Stimulated activated CD8-positive, alpha-beta memory T cell treated with anti-CD3 and anti-CD28 coated beads, Interleukin-4, amount 100 ng/mL, for 4 hours (primary cell): ENCODE results near the gene LTO1.

Experiments used
- DNase-seq, 2 donors: peaks; one replicate each; pipeline ENCODE4 v3.0.0-alpha.2; 2020; ENCODE audit warnings: low read depth in 2 of 2, low spot score in 1 of 2

Gene LTO1

DNA sequence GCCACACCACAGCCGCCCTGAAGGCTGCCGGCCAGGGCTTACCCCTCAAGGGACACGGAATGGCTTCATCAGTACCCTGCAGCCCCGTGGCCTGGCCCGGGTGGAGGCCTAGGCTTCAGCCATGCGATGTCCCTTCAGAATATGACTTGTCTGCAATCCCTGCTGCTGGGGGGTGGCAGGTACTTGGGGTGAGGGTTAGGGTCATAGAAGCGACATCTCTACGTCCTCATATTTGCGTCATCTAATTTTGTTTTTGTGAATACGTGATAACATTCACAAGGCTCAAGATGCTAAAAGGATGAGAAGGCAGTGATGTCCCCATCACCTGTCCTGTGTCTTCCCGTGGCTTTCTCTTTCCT is 27.8 kb downstream of the LTO1 start:
- no peak for DNase-seq

DNA sequence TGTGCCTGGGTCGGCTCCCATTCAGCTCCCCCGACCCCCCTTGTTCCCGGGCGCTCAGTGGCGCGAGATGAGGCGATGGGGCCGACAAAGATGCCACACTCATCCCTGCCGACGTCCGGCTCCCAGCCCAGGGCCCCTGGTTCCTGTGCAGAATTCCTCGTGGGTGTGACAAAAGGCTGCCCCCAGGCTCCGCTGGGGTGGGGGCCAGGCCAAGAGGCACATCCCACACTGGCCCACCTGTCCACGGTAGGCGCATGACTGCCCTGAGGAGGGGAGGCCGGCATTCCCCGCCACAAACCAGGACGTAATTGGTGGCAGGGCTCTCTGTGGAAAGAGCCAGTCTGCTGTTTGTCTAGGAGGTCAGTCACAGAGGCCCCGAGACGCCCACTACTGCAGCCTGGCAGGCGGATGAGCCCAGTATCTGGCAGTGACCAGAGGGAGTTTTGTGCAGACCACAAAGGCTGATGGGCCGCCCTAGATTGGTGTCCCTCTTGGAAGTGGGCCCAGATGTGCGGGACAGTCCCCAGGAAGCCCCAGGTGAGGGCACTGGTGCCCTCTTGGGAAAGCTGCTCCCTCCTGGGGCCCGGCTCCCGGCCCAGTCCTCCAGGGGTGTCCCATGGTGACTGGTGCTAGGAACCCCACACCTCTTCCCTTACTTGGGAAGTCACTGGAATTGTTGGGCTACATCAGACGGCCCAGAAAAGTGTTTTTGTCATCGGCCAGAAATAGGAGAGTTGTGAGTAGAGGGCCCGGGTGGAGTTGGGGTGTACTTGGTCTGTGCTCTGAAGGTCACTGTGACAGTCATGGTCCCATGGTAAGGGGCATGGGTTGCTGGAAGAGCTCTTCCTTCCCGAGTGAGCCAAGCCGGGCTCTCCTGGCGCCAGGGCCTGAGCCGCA is 28.4 kb downstream of the LTO1 start:
- no peak for DNase-seq

DNA sequence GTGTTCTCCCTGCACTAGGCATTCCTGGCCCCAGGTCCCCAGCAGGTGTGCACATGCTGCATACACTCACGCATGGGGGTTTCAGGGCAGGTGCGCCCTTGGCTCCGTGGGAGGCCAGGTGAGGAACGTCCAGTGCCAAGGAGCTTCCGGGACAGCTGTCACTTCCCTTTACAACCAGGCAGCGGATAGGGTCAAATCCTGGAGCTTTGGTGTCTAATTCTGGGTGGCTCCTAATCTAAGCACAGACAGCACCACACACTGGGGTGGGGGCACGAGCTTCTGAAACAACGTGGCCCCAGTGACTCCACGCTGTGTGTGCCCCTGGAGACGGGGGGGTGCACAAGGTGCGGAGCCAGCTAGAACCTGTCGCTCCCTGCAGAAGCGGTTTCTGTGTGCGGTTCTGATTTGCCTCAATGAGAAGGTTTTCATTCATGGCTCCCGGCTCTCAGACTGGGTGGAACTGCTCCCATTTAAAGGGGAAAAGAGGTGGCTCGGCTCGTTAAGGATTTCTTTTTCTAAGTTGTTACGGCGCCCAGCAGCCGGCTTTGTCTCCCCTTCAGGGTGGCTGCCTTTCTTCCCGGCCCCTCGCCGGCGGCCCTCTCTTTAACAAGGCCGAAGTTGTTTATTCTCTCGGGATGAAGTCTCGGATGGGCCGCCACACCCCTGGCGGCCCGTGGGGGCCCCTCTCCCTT is 29.2 kb downstream of the LTO1 start:
- no peak for DNase-seq

DNA sequence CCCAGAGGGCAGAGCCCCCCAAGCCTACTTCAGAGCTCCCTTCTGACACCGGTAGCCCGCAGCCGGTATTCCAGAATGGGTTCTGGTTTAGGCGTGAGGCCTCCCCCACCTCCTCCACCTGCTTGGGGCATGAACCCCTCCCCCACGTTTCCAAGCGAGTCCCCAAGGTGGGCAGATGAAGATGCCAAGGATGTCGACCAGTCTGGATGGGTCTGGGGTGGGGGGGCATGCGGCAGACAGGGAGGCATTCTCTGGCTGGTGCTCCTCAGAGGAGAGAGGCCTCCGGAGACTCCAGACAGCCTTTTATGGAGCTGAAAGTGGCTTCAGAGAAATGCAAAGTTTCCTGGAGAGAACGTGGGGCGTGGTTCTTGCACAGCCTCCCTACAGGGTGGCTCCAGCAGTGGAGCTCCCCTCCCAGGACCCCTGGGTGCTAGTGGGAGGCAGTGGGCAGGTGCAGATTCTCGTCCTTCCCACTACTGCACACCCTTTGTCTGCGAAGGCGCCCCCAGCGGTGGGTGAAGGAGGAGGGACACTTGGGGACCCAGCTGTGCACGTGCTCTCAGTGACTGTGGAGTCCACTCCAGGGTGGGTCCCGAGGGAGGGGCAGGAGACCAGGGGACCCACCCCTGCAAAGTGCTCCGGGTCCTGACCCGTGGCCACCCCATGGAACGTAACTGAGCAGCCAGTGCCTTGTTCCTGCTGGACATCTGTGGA is 30.0 kb downstream of the LTO1 start:
- no peak for DNase-seq

DNA sequence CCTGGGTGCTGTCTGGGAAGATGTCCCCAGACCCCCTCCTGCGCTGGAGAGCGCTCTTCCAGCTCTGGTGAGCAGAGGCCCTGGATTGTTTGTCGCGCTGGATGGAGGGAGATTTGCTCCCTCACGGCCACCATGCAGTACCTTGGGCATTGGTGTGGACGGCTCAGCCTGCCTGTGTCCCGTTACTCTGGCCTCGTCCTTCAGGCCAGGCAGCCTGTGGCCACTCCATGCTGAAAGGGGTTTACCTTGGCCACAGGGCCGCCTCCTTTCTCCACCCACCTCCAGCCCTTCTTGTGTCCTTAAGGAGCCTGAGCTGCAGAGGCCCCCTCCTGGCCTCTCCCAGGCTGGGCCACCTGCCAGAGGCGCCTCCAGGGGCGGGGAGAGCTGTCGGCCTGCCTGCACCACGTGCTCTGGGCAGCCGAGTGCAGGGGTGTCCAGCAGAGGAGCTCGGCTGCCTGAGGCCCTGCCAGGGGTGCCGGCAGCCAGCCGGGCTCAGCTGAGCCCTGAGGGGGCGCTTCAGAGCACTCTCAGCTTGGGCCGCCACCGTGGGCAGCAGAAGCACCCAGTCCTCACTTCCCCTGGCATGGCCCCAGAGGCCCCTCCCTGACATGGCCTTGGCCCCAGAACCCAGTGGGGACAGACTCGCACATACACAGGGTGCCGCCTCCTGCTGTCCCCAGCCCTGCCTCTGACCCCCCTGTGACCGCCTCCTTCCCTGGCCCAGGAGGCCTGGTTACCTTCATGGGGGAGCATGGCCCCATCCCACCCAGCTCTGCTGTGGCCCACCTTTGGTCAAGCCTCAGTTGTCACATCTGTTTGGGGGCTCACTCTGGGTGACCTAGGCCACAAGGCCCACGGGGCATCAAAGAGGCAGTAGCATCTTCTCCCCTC is 30.8 kb downstream of the LTO1 start:
- DNase-seq, result no peak

DNA sequence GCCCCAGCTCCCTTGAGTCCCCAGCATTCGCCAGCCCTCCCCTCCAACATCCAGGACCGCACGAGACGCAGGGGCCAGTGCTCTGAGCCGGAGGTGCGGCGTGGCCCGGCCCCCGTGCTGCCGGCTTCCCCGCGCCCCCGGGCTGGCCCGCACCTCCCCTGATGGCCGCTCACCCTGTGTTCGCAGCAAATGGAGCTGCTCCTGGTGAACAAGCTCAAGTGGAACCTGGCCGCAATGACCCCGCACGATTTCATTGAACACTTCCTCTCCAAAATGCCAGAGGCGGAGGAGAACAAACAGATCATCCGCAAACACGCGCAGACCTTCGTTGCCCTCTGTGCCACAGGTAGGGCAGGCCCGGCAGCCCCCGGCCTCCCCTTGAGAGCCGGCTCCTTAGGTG is 31.5 kb downstream of the LTO1 start:
- no peak for DNase-seq

GRCh38 chr11:69642913-69643632 is 32.1 kb downstream of the LTO1 start:
- peak; percentile 43 to 47 for DNase-seq

- DNase-seq, result peak; percentile 38 to 44
Measured at GRCh38 chr11:69642549-69642912, 32.6 kb downstream of the LTO1 start.

DNA sequence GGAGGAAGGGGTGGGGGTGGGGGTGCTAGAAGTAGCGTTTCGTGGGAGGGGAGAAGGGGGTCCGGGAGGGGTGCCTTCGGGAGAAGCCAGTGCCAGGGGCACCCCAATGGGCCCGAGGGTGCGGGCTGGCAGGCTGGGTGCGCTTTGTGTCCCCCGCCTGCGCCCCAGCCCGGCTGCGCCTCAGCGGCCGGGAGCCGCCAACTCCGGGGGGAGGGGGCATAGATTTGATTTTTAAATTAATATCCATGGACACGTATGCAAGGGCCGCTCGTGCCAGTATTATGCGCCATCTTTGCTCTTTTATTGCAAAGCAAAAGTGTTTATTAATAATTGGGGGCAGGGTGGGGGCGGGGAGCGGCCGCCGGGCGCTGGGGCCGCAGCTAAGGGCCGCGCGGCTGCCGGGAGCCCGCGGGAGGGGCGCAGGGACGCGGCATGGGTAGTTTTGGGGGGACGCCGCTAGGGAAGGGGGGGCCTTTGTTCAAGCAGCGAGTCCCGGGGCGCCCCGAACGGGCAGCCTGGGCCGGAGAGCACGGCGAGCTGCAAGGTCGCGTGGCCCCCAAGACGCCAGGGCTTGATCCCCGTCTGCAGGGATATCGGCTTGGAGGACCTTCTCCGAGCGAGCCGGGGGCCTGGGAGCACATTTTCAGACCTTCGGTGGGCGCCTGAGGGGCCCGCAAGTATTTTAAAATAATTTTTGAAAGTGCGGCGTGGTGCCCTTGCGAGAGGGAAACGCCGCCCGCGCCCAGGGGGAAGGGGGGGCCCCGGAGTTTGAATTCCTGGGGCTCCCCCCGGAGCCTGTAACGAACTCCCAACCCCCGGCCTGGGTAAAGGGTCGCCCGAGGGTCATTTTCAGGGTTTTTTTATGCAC is 33.2 kb downstream of the LTO1 start:
- no peak for DNase-seq

DNA sequence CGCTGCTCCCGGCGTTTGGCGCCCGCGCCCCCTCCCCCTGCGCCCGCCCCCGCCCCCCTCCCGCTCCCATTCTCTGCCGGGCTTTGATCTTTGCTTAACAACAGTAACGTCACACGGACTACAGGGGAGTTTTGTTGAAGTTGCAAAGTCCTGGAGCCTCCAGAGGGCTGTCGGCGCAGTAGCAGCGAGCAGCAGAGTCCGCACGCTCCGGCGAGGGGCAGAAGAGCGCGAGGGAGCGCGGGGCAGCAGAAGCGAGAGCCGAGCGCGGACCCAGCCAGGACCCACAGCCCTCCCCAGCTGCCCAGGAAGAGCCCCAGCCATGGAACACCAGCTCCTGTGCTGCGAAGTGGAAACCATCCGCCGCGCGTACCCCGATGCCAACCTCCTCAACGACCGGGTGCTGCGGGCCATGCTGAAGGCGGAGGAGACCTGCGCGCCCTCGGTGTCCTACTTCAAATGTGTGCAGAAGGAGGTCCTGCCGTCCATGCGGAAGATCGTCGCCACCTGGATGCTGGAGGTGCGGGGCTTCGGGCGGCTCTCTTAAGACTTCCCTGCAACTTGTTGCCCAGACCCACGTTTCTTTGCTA is 34.1 kb downstream of the LTO1 start, which contains the start of gene CCND1:
Gene CCND1 (plus strand): TSS at position 162 of the 587 bp plus-strand sequence. CDS start 158 bp downstream, at position 320.
- DNase-seq, result no peak

DNA sequence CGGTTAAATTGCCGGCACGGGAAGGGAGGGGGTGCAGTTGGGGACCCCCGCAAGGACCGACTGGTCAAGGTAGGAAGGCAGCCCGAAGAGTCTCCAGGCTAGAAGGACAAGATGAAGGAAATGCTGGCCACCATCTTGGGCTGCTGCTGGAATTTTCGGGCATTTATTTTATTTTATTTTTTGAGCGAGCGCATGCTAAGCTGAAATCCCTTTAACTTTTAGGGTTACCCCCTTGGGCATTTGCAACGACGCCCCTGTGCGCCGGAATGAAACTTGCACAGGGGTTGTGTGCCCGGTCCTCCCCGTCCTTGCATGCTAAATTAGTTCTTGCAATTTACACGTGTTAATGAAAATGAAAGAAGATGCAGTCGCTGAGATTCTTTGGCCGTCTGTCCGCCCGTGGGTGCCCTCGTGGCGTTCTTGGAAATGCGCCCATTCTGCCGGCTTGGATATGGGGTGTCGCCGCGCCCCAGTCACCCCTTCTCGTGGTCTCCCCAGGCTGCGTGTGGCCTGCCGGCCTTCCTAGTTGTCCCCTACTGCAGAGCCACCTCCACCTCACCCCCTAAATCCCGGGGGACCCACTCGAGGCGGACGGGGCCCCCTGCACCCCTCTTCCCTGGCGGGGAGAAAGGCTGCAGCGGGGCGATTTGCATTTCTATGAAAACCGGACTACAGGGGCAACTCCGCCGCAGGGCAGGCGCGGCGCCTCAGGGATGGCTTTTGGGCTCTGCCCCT is 34.7 kb downstream of the LTO1 start:
- no peak for DNase-seq

- no peak for DNase-seq
Measured at GRCh38 chr11:69639831-69640230, 35.3 kb downstream of the LTO1 start.

- DNase-seq, result no peak
Measured at GRCh38 chr11:69638941-69639681, 36.0 kb downstream of the LTO1 start.

GRCh38 chr11:69637941-69638871 is 36.9 kb downstream of the LTO1 start:
- no peak for DNase-seq

DNA sequence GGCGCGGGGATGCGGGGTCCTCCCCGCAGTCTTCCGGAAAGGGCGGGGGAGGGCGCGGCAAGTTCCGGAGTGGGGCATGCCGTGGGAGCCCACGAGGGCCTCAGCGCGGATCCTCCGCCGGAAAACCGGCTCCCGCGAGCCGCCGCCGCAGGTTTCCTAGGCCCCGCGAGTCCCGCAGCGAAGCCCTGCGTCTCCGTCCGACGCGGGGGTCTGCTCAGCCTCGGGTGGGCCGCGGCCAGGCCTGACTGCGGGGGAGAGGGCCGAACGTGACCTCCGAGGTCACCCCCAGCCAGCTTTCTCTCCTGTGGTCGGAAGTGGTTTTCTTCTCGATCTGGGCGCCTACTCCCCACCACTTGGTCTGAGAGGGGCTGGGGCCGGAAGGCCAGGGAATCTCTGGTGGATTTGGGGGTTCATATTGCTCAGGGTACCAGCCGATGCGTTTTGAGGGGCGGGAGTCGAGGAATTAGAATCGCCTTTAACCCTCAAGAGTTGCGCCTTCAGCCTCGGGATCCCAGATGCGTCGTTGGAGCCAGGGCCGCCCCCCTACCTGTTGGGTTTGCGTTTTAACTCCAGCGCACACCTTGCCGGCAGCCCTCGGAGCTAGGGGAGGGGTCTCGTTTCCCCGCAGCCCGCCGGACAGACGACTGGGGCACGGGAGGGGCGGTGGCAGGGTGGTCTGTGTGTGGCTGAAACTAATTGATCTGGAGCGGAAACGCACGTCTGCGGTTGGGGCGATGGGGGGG is 37.8 kb downstream of the LTO1 start:
- DNase-seq, result no peak
